Activated CD8-positive, alpha-beta memory T cell treated with anti-CD3 and anti-CD28 coated beads for 36 hours (primary cell): ENCODE measurements around the gene ADGRF4. TPM values are rescaled to one million over a fixed set of nuclear protein-coding genes. Genes with fewer than 3 reads are reported as not detected.
"Not testable (repeated sequence)": the region's sequence is repeated elsewhere in the genome, so short reads cannot be mapped to it uniquely, and the experiment has no call there.

Experiments used
- CTCF ChIA-PET: fragments of 350-600 bp; sonication (Branson Sonifier 250); formaldehyde crosslinking; loops from one replicate; lab custom pipeline; 2021; ENCODE audit warnings: antibody characterized with exemption; lab: Charles Lee
- POLR2A ChIA-PET: fragments of 350-600 bp; sonication (Branson Sonifier 250); formaldehyde crosslinking; loops from one replicate; lab custom pipeline; 2021; ENCODE audit warnings: antibody characterized with exemption; lab: Charles Lee
- total RNA-seq, 2 experiments: library from RNA; stranded (reverse); gene quantifications; one replicate each; pipeline ENCODE4 v1.2.3, GENCODE V29; 2021

ADGRF4 gene
- total RNA-seq, 2 experiments from 2014 or later, result not detected

DNA sequence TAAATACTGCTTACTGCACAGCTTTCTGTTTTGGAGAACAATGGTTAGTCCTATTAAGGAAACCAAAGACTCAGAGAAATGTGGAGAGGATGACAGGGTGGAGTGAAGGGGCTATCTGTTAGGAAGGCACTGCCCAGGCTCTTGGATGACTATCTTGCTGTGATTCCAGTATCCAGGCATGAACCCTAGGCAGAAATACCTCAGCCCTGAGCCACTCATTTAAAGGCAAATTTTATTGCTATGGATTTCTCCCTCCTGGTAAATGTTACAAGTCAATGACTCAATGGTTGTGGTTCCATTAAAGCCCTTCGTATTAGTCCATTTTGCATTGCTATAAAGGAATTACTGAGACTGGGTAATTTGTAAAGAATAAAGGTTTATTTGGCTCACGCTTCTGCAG is 25.9 kb downstream of the ADGRF4 start:
- CTCF ChIA-PET, result no interaction called here
- POLR2A ChIA-PET, result no interaction called here

DNA sequence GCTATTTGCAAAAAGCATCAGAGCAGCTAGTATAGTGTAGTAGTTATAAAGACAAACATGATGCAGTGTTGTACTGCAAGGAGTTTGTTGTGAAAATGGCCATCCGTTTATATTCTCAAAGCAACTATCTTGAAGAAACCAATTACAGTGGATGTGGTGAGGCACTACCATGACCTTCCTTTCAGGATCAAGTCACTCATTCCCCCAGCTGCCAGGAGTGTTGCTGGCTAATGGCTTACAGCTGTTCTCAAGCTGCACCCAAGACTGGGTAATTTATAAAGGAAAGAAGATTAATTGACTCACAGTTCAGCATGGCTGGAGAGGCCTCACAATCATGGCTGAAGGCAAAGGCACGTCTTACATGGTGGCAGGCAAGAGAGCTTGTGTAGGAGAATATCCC is 29.0 kb downstream of the ADGRF4 start:
- POLR2A ChIA-PET, result no interaction called here

DNA sequence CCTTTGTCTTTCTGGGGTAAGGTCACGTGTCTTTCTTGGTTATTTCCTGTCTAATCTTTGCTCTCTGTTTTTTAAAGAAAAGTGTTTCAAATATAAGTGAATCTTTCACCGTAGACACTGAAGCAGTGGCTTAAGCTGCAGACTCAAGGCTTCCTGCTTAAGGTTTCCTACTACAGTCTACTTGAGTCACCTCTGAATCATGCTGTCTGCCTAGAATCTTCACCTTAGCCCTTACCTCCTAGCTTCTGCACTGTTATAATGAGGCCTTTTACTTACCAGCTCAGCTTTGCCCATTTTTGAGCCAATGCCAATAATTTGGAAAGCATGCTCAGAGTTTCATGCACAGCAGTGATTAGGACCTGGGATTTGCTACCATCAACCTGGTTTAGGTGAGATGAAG is 30.6 kb downstream of the ADGRF4 start:
- POLR2A ChIA-PET, result no interaction called here
- CTCF ChIA-PET, result no interaction called here

More for the DNA sequence above, 29.0 kb downstream of the ADGRF4 start:
- CTCF ChIA-PET, result no interaction called here

DNA sequence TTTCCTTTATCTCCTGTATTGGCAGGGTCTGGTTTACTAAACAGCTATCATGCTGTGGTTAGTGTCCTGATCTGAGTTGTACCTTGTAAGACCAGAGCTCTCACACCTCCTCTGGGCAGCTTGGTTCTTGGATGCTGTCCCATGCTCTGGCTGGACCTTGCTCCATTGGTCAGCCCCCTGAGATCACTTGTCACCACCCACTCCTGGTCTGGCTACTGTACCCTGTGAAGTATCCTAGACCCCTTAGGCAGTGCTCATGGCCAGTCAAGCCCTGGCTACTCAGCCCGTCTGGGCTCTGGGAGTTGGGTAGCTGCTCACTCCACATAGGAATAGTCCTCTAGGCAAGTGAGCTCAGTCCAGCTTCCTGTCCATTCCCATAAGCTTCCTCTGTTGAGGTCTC is 31.1 kb downstream of the ADGRF4 start:
- POLR2A ChIA-PET, result no interaction called here

DNA sequence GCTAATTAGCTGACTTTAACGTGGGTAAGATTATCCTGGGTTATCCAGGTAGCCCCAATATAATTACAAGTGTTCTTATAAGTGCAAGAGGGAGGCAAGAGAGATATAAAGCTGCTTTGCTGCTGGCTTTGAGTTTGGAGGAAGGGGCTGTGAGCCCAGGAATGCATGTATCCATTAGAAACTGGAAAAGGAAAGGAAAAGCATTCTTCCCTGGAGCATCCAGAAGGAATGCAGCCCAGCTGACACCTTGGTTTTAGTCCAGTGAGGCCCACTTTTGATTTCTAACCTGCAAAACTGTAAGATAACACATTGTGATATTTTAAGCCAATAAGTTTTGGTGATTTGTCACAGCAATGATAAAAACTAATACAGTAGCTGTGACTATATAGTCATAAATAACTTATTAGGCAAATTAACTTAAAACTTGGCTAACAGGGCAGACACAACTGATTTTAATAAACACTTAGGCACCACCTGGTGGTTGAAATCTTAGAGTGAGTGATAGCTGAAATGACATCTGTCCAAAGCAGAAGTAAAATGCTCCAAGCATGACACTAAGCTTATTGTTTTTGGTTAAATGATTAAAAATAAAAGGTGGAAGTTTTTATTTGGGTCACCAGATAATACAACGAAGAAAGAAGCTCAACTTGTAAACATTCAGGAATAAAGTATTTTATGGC is 35.6 kb downstream of the ADGRF4 start:
- ChIA-PET POLR2A (no interaction called here), CTCF (interaction anchor here (2.5 kb wide), 1 partner anchor 103 kb away, joined by 11 read pairs; no protein-coding TSS in a partner anchor)

More for the DNA sequence above, 31.1 kb downstream of the ADGRF4 start:
- CTCF ChIA-PET, result no interaction called here

DNA sequence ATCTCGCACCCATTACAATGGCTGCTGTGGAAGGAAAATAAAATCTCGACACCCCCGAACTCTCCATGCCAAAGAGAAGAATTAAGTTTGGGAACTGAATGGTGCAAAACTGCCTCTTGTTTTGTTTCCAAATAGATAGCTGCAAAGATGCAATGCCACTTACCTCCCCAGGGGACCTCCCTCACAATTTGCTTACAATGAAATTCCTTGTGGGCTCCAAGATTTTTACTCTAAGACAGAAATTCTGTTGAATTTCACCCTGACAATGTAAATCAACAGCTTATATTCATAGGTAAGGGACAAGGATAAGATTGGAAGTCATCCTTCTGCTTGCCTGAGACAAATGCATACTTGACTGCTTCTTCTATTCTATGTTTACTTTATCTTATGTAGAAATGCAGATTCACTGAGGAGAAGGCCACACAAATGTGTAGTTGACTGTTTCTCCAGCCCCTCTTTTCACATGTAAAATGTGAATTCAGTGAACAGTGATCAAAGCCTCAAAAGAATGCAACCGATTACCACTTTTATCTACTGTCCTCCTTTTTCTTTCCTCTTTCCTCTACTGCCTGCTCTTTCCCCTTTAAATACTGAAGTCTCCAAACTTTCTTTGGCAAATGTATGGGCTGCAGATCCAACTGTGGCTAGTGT is 36.6 kb downstream of the ADGRF4 start:
- CTCF ChIA-PET, result interaction anchor here (2.5 kb wide), 1 partner anchor 104 kb away, joined by 11 read pairs; no protein-coding TSS in a partner anchor

DNA sequence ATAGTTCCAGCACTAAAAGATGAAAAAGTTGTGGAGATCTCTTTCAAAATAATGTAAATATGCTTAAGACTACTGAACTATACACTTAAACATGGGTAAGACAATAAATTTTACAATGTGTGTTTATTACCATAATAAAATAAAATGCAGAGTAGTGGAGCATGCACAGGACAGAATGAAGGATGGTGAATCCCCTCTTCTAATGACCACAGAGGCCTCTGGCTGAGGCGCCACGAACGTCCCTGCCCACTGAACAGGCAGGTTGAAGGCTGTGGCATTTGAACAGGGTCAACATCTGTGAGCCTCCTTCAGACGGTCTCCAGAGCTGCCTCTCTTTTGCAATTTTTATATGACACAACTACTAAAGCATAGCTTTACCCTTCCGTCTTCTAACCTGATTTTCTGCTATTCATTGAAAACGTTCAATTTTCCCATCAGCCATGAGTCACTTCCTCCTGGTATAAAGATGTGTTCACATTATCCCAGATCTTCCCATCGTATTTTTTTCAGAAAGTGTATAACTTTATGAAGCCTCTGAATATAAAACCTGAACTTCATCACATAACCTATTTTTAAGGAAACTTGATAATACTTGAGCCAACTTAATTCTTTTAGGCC is 37.8 kb downstream of the ADGRF4 start:
- ChIA-PET CTCF (no interaction called here), POLR2A (no interaction called here)

More for the DNA sequence above, 36.6 kb downstream of the ADGRF4 start:
- POLR2A ChIA-PET, result no interaction called here

DNA sequence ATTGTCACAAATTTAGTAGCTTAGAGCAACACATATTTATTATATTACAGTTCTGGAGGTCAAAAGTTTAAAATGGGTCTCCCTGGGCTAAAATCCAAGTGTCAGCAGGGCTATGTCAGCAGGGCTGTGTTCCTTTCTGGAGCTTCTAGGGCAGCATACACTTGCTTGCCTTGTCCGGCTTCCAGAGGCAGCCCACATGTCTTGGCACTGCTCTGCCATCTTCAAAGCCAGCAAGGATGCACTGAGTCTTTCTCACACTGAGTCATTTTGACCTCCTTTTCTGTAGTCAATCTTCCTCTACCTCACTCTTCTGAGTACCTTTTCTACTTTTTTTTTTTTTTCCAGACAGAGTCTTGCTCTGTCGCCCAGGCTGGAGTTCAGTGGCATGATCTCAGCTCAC is 39.0 kb downstream of the ADGRF4 start:
- ChIA-PET CTCF (no interaction called here), POLR2A (no interaction called here)

DNA sequence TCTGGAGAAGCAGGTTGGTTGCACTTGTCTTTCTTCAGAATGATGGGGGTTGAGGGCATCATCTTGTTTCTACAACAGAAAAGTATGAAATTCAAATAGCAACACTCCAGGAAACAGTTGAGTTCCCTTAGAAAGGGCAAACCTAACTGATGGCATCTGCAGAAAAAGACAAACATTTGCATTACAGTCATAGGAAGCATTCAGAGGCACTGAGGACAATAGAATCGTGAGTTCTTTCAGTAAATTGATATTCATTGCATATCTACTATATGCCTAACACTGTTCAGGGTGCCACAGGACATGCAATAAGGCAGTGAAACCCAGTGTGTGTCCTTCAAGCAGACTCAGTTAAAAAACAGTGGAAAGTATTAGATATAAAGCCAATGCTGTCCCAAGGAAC is 42.3 kb downstream of the ADGRF4 start:
- CTCF ChIA-PET, result no interaction called here
- POLR2A ChIA-PET, result no interaction called here

DNA sequence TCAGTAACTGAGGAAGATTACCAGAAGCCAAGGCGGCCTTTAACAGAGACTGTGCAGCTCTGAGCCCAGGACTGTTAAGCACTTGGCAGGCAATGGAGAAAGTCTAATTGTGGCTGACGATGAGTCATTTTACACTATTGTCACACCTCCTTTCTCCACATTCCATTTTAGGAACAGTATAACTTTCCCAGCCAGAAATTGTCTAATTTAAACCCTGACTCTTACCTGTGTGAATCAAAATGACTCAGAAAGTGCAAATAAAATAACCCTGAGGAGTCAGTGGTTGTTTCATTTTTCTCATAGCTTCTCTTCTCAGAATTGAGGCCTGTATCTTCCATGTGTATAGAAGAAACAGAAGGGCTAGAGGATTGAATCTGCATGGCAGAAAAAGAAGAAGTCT is 43.4 kb downstream of the ADGRF4 start:
- ChIA-PET CTCF (no interaction called here), POLR2A (no interaction called here)

DNA sequence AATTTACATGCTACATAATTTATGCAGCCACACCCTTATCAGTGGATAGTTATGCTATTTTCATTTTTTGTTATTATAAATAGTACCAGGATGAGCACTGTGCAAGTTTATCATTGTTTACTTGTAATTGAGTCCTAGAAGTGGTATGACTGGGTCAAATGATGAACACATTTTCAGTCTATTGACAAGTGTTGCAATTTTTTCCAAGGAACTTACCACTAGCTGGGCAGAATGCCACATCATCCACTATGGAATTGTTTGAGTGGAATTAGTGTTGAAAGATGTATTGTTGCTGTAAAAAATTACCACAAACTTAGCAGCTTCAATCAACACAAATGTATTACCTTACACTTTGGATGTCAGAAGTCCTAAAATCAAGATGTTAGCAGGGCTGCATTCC is 45.4 kb downstream of the ADGRF4 start:
- ChIA-PET POLR2A (no interaction called here), CTCF (no interaction called here)

DNA sequence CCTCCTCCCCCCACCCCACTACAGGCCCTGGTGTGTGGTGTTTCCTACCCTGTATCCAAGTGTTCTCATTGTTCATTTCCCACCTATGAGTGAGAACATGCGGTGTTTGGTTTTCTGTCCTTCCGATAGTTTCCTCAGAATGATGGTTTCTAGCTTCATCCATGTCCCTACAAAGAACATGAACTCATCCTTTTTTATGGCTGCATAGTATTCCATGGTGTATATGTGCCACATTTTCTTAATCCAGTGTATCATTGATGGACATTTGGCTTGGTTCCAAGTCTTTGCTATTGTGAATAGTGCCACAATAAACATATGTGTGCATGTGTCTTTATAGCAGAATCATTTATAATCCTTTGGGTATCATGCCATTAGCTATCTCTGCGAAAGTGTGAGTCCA is 46.9 kb downstream of the ADGRF4 start:
- CTCF ChIA-PET, POLR2A ChIA-PET: not testable (repeated sequence)

DNA sequence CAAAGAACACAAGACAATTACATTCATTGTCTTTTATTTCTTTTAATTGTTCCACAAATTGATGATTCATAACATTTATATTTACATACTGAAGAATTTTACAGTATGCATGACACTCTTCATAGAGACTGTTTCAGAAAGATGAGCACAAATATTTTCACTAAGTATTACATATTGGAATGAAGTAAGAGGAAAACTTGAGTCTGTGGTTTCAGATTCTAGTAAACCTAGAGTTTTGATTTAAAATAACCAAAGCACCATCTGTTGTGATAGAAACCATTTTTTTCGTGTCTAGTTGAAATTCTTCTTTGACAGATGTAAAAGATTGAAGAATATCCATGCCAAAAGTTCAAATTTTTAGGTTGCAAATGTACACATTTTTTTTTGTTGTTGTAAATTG is 51.4 kb downstream of the ADGRF4 start:
- CTCF ChIA-PET, result no interaction called here
- POLR2A ChIA-PET, result no interaction called here

DNA sequence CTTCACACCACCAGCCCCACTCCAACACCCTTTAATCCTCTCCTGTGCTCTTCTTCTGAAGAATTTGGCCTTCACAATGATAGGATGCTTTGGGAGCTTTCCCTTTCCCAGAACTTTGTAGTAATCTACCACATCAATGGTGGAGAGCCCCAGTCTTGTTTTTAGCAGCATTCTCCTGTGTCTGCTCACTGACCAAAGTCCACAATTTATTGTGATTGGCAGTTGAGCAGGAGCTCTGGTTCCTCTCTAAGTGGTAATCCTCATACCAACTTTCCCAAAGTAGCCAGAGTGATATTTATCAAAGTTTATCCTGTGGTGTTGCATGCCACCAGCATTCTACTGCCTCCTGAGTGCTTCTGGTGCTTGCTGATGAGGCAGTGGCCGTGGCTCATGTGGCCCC is 54.4 kb downstream of the ADGRF4 start:
- ChIA-PET POLR2A (no interaction called here), CTCF (no interaction called here)

DNA sequence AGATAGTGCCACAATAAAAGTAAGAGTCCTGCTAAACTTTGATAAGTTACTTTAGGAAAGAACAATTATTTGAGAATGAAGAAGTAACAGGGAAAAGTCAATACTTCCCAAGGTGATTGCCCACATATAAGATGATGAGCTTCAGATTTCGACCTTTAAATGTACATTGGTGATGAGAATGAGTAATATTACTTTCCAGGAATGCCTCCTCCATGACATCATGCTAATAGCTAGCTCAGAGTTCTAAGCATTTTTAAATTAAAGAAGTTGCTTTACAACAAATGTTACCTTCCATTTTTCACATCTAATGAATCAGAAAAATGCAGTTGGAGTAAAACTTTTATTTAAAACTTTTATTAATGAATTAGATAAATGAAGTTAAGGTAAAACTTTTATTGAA is 61.0 kb downstream of the ADGRF4 start:
- CTCF ChIA-PET, result no interaction called here

DNA sequence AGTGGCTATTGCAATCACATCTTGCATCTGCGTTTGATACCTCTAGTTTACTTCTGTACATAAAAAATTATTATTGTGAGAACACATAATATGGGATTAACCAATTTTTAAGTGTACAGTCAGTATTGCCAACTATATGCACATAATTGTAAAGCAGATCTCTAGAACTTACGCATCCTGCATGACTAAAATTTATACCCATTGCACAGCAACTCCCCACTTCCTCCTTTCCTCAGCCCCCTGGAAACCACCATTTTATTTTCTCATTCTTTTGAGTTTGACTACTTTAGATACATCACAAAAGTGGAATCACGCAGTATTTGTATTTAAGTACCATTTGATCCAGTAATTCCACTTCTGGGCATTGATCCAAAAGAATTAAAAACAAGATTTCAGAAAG is 64.1 kb downstream of the ADGRF4 start:
- POLR2A ChIA-PET, result no interaction called here
- CTCF ChIA-PET, result no interaction called here

More for the DNA sequence above, 61.0 kb downstream of the ADGRF4 start:
- POLR2A ChIA-PET, result no interaction called here

DNA sequence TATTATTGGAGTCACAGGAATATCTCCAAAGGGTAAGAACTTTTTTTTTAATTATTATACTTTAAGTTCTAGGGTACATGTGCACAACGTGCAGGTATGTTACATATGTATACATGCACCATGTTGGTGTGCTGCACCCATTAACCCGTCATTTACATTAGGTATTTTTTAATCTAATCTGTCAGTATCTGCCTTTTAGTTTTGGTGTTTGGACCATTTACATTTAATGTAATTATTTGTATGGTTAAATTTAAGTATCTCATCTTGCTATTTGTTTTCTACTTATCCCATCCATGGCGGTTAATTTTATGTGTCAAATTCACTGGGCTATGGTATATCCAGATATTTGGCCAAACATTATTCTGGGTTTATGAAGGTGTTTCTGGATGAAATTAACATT is 68.1 kb downstream of the ADGRF4 start:
- CTCF ChIA-PET, result no interaction called here

DNA sequence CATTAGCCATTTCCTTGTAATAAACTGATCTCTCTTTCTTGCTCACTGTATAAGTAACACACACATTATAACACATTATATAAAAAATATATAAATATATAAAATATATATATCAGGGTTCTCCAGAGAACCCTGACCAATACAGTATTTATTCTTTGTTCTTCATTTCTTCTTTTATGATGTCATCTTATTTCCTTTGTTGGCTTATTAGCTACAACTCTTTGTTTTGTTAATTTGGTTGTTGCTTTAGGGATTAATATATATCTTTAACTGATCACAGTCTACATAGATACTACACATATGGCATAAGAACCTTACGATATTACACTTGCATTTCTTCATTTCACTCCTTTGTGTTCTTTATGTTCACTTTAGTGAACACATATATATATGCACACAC is 68.7 kb downstream of the ADGRF4 start:
- CTCF ChIA-PET, result no interaction called here
- POLR2A ChIA-PET, result no interaction called here

More for the DNA sequence above, 68.1 kb downstream of the ADGRF4 start:
- POLR2A ChIA-PET, result no interaction called here

DNA sequence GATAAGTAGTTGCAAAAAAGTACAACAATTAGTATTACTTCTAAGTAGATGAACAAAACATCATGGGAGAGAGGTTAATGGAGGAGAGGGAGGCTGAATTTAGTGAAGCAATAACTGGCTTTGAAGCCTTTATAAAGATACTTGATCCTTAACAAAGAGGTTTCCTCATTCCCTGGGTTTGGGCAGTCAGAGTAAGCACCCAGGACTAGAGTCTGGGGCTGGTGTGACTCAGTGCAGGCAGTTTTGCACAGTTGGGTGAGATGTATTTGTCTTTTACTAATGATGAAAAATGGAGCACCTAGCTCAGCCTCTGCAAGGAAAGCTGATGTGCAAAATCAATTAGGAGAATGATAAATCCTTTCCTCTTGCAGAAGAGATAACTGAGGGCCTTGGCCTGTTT is 71.6 kb downstream of the ADGRF4 start:
- CTCF ChIA-PET, result no interaction called here
- POLR2A ChIA-PET, result no interaction called here
